WTC11 (cell line): ENCODE data around the gene IL11RA. TPM values are rescaled to one million over a fixed set of nuclear protein-coding genes. Genes with fewer than 3 reads are reported as not detected.

Experiments used
- ATF2 ChIP-seq: sonication (generic); formaldehyde crosslinking; IDR thresholded peaks from 2 replicates; pipeline ENCODE4 v1.8.1; 2022; ENCODE audit warnings: low read depth, missing genetic modification reagents, borderline replicate concordance
- CREM ChIP-seq: sonication (generic); formaldehyde crosslinking; IDR thresholded peaks from 2 replicates; pipeline ENCODE4 v1.8.1; 2022; ENCODE audit warnings: mild to moderate bottlenecking, missing genetic modification reagents, moderate library complexity
- E2F5 ChIP-seq: sonication (generic); formaldehyde crosslinking; IDR thresholded peaks from 2 replicates; pipeline ENCODE4 v1.8.1; 2022; ENCODE audit warnings: mild to moderate bottlenecking, moderate library complexity, missing genetic modification reagents
- ETV6 ChIP-seq: sonication (generic); formaldehyde crosslinking; IDR thresholded peaks from 2 replicates; pipeline ENCODE4 v1.8.1; 2022; ENCODE audit warnings: mild to moderate bottlenecking, missing genetic modification reagents
- GABPB1 ChIP-seq: sonication (generic); formaldehyde crosslinking; IDR thresholded peaks from 2 replicates; pipeline ENCODE4 v1.8.1; 2023; ENCODE audit warnings: mild to moderate bottlenecking, missing genetic modification reagents
- IRF1 ChIP-seq: sonication (generic); formaldehyde crosslinking; IDR thresholded peaks from 2 replicates; pipeline ENCODE4 v1.8.0; 2023; ENCODE audit warnings: missing genetic modification reagents
- JUN ChIP-seq: sonication (generic); formaldehyde crosslinking; IDR thresholded peaks from 2 replicates; pipeline ENCODE4 v1.8.0; 2023; ENCODE audit warnings: mild to moderate bottlenecking, missing genetic modification reagents
- MYBL2 ChIP-seq: sonication (generic); formaldehyde crosslinking; IDR thresholded peaks from 2 replicates; pipeline ENCODE4 v1.8.1; 2023; ENCODE audit warnings: mild to moderate bottlenecking, moderate library complexity, missing genetic modification reagents
- NFE2L1 ChIP-seq: sonication (generic); formaldehyde crosslinking; IDR thresholded peaks from 2 replicates; pipeline ENCODE4 v1.8.1; 2023; ENCODE audit warnings: missing genetic modification reagents
- NR2C2 ChIP-seq: sonication (generic); formaldehyde crosslinking; IDR thresholded peaks from 2 replicates; pipeline ENCODE4 v1.8.0; 2022; ENCODE audit warnings: mild to moderate bottlenecking, missing genetic modification reagents
- OVOL2 ChIP-seq: fragments of 250-450 bp; sonication (Bioruptor Pico); IDR thresholded peaks from 2 replicates; pipeline ENCODE4 v1.9.0; 2021; ENCODE audit warnings: mild to moderate bottlenecking, borderline replicate concordance
- PREB ChIP-seq: sonication (generic); formaldehyde crosslinking; IDR thresholded peaks from 2 replicates; pipeline ENCODE4 v1.8.1; 2022; ENCODE audit warnings: mild to moderate bottlenecking, missing genetic modification reagents, moderate library complexity, borderline replicate concordance
- PRRX2 ChIP-seq: fragments of 250-450 bp; sonication (Bioruptor Pico); IDR thresholded peaks from 2 replicates; pipeline ENCODE4 v1.8.0; 2021; ENCODE audit warnings: mild to moderate bottlenecking
- STAT6 ChIP-seq: sonication (generic); formaldehyde crosslinking; conservative IDR thresholded peaks from 2 replicates; pipeline ENCODE4 v1.8.1; 2023; ENCODE audit warnings: mild to moderate bottlenecking, low read depth, missing genetic modification reagents, moderate library complexity
- USF1 ChIP-seq: sonication (generic); formaldehyde crosslinking; IDR thresholded peaks from 2 replicates; pipeline ENCODE4 v1.8.0; 2022; ENCODE audit warnings: mild to moderate bottlenecking, missing genetic modification reagents
- USF2 ChIP-seq: sonication (generic); formaldehyde crosslinking; IDR thresholded peaks from 2 replicates; pipeline ENCODE4 v1.8.1; 2023; ENCODE audit warnings: mild to moderate bottlenecking, missing genetic modification reagents, moderate library complexity
- ZMAT4 ChIP-seq: fragments of 250-450 bp; sonication (Bioruptor Pico); IDR thresholded peaks from 2 replicates; pipeline ENCODE4 v1.9.0; 2021; ENCODE audit warnings: mild to moderate bottlenecking
- ZNF219 ChIP-seq: sonication (generic); formaldehyde crosslinking; IDR thresholded peaks from 2 replicates; pipeline ENCODE4 v1.8.0; 2023; ENCODE audit warnings: missing genetic modification reagents, mild to moderate bottlenecking, borderline replicate concordance
- ZNF263 ChIP-seq: sonication (generic); formaldehyde crosslinking; IDR thresholded peaks from 2 replicates; pipeline ENCODE4 v1.8.1; 2022; ENCODE audit warnings: low read depth, mild to moderate bottlenecking, moderate library complexity, missing genetic modification reagents
- ZNF425 ChIP-seq: fragments of 250-450 bp; sonication (Bioruptor Pico); conservative IDR thresholded peaks from 2 replicates; pipeline ENCODE4 v1.9.0; 2021; ENCODE audit warnings: mild to moderate bottlenecking
- ZNF532 ChIP-seq: fragments of 250-450 bp; sonication (Bioruptor Pico); IDR thresholded peaks from 2 replicates; pipeline ENCODE4 v1.9.0; 2021; ENCODE audit warnings: mild to moderate bottlenecking, borderline replicate concordance
- total RNA-seq: library from RNA; stranded (reverse); gene quantifications from 3 replicates; pipeline ENCODE4 v1.2.3, GENCODE V29; 2021

IL11RA gene
- total RNA-seq, 1 experiment from 2014 or later: 8.6 TPM

- TF ChIP-seq USF2 (CRISPR knock-in tag): peak; percentile 26
- TF ChIP-seq NFE2L1 (CRISPR knock-in tag): peak; percentile 61; the same call in 1 of the 2 replicates
- no peak for TF ChIP-seq ZNF425 (CRISPR knock-in tag)
- TF ChIP-seq ZNF219 (CRISPR knock-in tag): no peak
- TF ChIP-seq E2F5 (CRISPR knock-in tag): peak; percentile 91
- TF ChIP-seq CREM (CRISPR knock-in tag): peak; percentile 84; the same call in 1 of the 2 replicates
- no peak for TF ChIP-seq ZNF532 (CRISPR knock-in tag)
- peak; percentile 88 for TF ChIP-seq ETV6
- no peak for TF ChIP-seq PRRX2 (CRISPR knock-in tag)
- no peak for TF ChIP-seq ZMAT4 (CRISPR knock-in tag)
- TF ChIP-seq IRF1 (CRISPR knock-in tag): 0 out of 2 replicates have a peak, but pooled peaks have one; percentile 76
- TF ChIP-seq OVOL2 (CRISPR knock-in tag): no peak
- TF ChIP-seq PREB: no peak
- 0 out of 2 replicates have a peak, but pooled peaks have one; percentile 57 for TF ChIP-seq NR2C2 (CRISPR knock-in tag)
- peak; percentile 49; the same call in 1 of the 2 replicates for TF ChIP-seq ZNF263 (CRISPR knock-in tag)
- TF ChIP-seq USF1 (CRISPR knock-in tag): peak; percentile 78
- TF ChIP-seq JUN (CRISPR knock-in tag): no peak; the same call in 1 of the 2 replicates
- no peak for TF ChIP-seq ATF2 (CRISPR knock-in tag)
- TF ChIP-seq MYBL2 (CRISPR knock-in tag): no peak
- TF ChIP-seq GABPB1: peak; percentile 9; the same call in 1 of the 2 replicates
- no peak for TF ChIP-seq STAT6 (CRISPR knock-in tag)
Observed at GRCh38 chr9:34637356-34638137, 14.4 kb upstream of the IL11RA start, which contains the start of gene SIGMAR1 (continued).
